IPS-15b (cell line): ENCODE results near the gene GRAMD2A.

Experiments used
- H3K27me3 ChIP-seq: one replicate; pipeline ENCODE4 v1.6.1; 2013; ENCODE audit warnings: low read length; ENCODE audit not compliant: control insufficient read depth, insufficient read depth
- H3K36me3 ChIP-seq: one replicate; pipeline ENCODE4 v1.6.1; 2013; ENCODE audit warnings: low read length; ENCODE audit not compliant: control insufficient read depth, insufficient read depth
- H3K4me1 ChIP-seq: one replicate; pipeline ENCODE4 v1.6.1; 2013; ENCODE audit warnings: mild to moderate bottlenecking, low read length; ENCODE audit not compliant: control insufficient read depth, insufficient read depth
- H3K4me3 ChIP-seq: one replicate; pipeline ENCODE4 v1.5.1; 2013; ENCODE audit warnings: low read depth, low read length
- H3K9ac ChIP-seq: one replicate; pipeline ENCODE4 v1.6.1; 2013; ENCODE audit warnings: low read depth, mild to moderate bottlenecking, low read length
- H3K9me3 ChIP-seq: one replicate; pipeline ENCODE4 v1.6.1; 2013; ENCODE audit warnings: mild to moderate bottlenecking, low read length; ENCODE audit not compliant: control insufficient read depth, insufficient read depth

The GRAMD2A gene

GRCh38 chr15:72116731-72117485 lies 80.7 kb downstream of the GRAMD2A start:
- Histone ChIP-seq H3K4me1 (no peaks in the 10 kb centered on the region), H3K4me3 (peak overlapping the region; percentile 66), H3K36me3 (no peaks in the 10 kb centered on the region), H3K9ac (no peak overlapping the region), H3K27me3 (no peaks in the 10 kb centered on the region), H3K9me3 (no peaks in the 10 kb centered on the region)

GRCh38 chr15:72113347-72114031 lies 84.1 kb downstream of the GRAMD2A start:
- Histone ChIP-seq H3K9me3 (no peaks in the 10 kb centered on the region), H3K9ac (no peak overlapping the region), H3K4me1 (no peaks in the 10 kb centered on the region), H3K4me3 (no peak overlapping the region), H3K36me3 (no peaks in the 10 kb centered on the region), H3K27me3 (no peaks in the 10 kb centered on the region)

DNA sequence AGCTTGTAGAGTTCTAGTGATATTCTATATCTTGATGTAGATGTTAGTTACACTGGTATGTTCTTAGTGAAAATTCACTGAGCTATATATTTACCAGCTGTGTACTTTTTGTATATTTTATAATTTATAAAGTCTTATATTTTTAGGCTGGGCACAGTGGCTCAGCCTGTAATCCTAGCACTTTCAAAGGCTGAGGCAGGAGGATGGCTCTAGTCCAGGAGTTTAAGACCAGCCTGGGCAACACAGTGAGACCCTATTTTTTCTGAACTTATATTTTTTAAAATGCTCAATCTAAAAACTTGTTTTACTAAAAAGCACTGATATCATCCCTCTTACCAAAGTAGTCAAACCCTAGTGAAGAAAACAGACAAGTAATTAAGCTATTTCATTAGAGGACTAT lies 84.8 kb downstream of the GRAMD2A start:
- Histone ChIP-seq H3K9ac (no peak overlapping the region), H3K4me3 (no peak overlapping the region), H3K9me3 (no peaks in the 10 kb centered on the region), H3K36me3 (no peaks in the 10 kb centered on the region), H3K4me1 (no peaks in the 10 kb centered on the region), H3K27me3 (no peaks in the 10 kb centered on the region)

GRCh38 chr15:72112116-72112515 lies 85.5 kb downstream of the GRAMD2A start:
- Histone ChIP-seq H3K36me3 (no peaks in the 10 kb centered on the region), H3K9me3 (no peaks in the 10 kb centered on the region), H3K4me3 (no peak overlapping the region), H3K4me1 (no peaks in the 10 kb centered on the region), H3K27me3 (no peaks in the 10 kb centered on the region), H3K9ac (no peak overlapping the region)

DNA sequence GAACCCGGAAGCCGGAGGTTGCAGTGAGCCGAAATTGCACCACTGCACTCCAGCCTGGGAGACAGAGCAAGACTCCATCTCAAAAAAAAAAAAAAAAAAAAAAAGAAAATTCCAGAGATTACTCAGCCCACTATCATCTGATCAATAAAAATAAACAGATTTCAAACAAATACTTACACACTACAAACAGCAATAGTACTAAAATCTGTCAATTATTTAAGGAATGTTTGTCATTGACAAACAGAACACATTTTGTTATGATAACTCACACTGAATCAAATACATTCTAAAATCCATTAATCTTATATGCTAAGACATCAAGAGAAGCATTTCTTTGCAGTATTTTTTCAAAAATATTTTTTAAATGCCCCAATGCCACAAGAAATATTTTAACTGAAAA lies 87.2 kb downstream of the GRAMD2A start:
- Histone ChIP-seq H3K9ac (no peak overlapping the region), H3K27me3 (no peaks in the 10 kb centered on the region), H3K4me3 (no peak overlapping the region), H3K36me3 (no peaks in the 10 kb centered on the region), H3K4me1 (no peaks in the 10 kb centered on the region), H3K9me3 (no peaks in the 10 kb centered on the region)
